ENCODE results near the gene PRX.
"Not testable (repeated sequence)": the region's sequence is repeated elsewhere in the genome, so short reads cannot be mapped to it uniquely, and the experiment has no call there.

The PRX gene

GRCh38 chr19:40389404-40390083 lies 23.6 kb downstream of the PRX start:
- DNase-seq (ENCODE audit: low spot score), result no peak

GRCh38 chr19:40388481-40388880 lies 24.7 kb downstream of the PRX start:
- no peak for DNase-seq (ENCODE audit: low spot score)

- DNase-seq (ENCODE audit: low spot score), result no peak
These were observed 26.0 kb downstream of the PRX start for GRCh38 chr19:40387155-40387554.

- DNase-seq (ENCODE audit: low spot score), result no peak
These were observed 29.4 kb downstream of the PRX start for GRCh38 chr19:40383668-40384248.

- no peak for DNase-seq (ENCODE audit: low spot score)
These were observed 31.9 kb downstream of the PRX start for GRCh38 chr19:40381321-40381720.

GRCh38 chr19:40380199-40381037 lies 32.8 kb downstream of the PRX start:
- DNase-seq (ENCODE audit: low spot score), result no peak

GRCh38 chr19:40379446-40380198 lies 33.6 kb downstream of the PRX start:
- no peak for DNase-seq (ENCODE audit: low spot score)

- no peak for DNase-seq (ENCODE audit: low spot score)
These were observed 34.7 kb downstream of the PRX start for GRCh38 chr19:40378509-40378908.

- DNase-seq (ENCODE audit: low spot score), result no peak
These were observed 35.2 kb downstream of the PRX start for GRCh38 chr19:40377876-40378385.

GRCh38 chr19:40376286-40376862 lies 36.8 kb downstream of the PRX start:
- DNase-seq (ENCODE audit: low spot score), result no peak

- DNase-seq (ENCODE audit: low spot score), result no peak
These were observed 39.1 kb downstream of the PRX start for GRCh38 chr19:40374084-40374483.

GRCh38 chr19:40371802-40372122 lies 41.4 kb downstream of the PRX start:
- no peak for DNase-seq (ENCODE audit: low spot score)

GRCh38 chr19:40370997-40371801 lies 42.0 kb downstream of the PRX start:
- no peak for DNase-seq (ENCODE audit: low spot score)

- not testable (repeated sequence) for DNase-seq (ENCODE audit: low spot score)
These were observed 42.9 kb downstream of the PRX start for GRCh38 chr19:40370253-40370652.

- no peak for DNase-seq (ENCODE audit: low spot score)
These were observed 43.4 kb downstream of the PRX start for GRCh38 chr19:40369797-40370196.

GRCh38 chr19:40367577-40368434 lies 45.4 kb downstream of the PRX start:
- DNase-seq (ENCODE audit: low spot score), result no peak

GRCh38 chr19:40366697-40367561 lies 46.2 kb downstream of the PRX start:
- no peak for DNase-seq (ENCODE audit: low spot score)

GRCh38 chr19:40365613-40366401 lies 47.4 kb downstream of the PRX start:
- peak; percentile 95 for DNase-seq (ENCODE audit: low spot score)

All from left forelimb (tissue), 1 donor.